ENCODE results near the gene ZNF316.
"Not testable (repeated sequence)": the region's sequence is repeated elsewhere in the genome, so short reads cannot be mapped to it uniquely, and the experiment has no call there.

ZNF316 gene

DNA sequence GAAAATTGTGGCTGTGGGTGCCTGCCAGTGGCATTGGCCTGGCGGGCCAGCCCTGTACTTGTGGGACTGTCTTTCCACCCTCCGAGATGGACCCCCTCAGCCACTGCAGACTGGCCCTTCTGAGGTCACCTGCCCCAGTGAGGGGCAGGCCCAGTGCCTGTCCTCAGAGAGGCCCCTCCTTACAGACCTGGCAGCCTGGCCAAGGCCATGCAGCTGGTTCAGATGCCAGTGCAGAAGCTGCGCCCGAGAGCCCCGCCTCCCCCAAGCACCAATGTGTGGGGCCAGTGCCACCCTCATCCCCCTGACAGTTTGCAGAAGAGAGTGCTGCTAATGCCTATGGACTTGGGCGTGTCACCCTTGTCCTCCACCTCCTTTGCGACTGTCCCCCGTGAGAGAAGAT, 10.0 kb downstream of the ZNF316 start:
- DNase-seq (ENCODE audit: low read depth in 3 of 3), result no peak

DNA sequence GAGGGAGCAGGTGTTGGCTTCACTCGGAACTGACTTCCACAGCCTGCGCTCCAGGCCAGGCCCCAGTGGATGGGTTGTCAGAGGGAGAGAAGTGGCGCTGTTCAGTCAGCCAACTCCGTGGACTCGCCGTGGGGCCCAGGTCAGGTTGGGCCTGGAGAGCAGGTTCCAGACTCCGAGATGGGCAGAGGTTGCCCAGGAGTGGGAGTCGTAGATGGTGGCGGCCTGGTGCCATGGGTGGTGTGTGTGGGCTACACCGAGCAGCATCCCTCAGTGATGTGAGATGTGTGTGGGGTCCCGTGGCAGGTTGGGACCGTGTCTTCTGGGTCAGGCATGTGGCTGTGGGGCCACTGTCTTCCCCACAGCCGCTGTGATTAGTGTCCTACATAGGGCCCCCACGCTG, 10.4 kb downstream of the ZNF316 start:
- DNase-seq (ENCODE audit: low read depth in 3 of 3), result no peak

- DNase-seq (ENCODE audit: low read depth in 3 of 3), result no peak
Measured at GRCh38 chr7:6648066-6648814, 11.1 kb downstream of the ZNF316 start.

DNA sequence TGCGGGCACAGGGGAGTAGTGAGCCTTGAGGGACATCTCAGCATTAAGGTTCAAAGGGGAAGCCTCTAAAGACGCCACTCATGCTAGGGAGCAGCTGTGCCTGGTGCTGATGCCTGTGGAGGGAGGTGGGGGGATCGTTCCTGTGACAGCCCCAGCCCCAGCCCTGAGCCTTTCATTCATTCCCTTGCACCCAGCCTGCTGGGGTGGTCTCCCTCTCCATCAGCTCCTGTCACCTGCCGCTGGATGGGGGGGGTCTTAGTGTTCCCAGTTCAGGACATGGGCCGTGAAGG, 11.6 kb downstream of the ZNF316 start:
- no peak for DNase-seq (ENCODE audit: low read depth in 3 of 3)

DNA sequence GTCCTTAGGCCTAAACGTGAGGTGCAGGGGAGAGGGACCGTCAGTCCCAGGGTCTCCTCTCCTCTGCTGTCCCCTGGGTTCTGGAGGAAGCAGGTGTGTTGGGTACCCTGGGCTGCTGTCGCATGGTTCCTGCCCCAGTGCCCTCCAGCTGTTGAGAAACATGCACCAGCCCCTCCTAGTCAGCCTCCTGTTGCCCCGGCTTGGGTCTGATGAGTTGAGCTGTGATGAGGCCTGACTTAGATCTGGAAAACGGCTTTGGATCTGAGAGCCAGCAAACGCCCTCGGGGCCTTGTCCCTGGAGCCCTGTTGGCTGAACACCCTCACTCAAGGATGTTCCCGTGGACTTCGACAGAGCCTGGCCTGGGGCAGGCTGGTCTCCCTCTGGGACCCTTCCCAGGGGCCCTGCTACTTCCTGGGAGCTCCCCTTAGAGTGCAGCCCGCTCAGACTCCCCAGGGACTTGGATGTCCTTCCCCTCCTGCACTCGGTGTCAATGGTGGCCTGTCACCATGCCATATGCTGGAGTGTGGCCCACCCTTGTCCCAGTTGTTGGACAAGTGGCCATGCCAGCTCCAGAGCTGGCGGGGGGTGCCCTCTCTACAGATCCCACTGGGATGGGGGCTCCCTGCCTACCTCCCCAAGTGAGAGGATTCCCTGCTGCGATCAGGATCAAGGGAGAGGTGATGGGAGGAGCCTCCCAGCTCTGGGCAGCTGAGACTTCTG, 12.3 kb downstream of the ZNF316 start:
- no peak for DNase-seq (ENCODE audit: low read depth in 3 of 3)

DNA sequence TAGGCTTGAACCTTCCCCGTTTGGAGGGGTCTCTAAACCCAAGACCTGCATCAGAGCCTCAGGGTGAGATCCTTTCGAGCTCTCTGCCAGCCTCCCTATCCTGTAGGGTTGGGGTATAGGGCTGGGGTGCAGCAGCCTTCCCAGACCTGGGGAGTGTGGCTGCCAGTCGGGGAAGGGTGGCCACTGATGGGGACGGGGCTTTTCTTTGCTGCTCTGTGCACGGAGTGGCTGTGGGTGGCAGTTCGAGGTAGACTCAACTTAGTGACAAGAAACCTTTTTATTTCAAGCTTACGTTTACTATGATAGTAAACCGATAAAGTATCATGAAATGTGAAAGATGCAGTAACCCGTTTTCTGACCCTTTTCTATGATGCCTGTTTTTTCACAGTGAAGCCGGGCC, 13.0 kb downstream of the ZNF316 start:
- DNase-seq (ENCODE audit: low read depth in 3 of 3), result no peak

- no peak for DNase-seq (ENCODE audit: low read depth in 3 of 3)
Measured at GRCh38 chr7:6650521-6651011, 13.4 kb downstream of the ZNF316 start.

DNA sequence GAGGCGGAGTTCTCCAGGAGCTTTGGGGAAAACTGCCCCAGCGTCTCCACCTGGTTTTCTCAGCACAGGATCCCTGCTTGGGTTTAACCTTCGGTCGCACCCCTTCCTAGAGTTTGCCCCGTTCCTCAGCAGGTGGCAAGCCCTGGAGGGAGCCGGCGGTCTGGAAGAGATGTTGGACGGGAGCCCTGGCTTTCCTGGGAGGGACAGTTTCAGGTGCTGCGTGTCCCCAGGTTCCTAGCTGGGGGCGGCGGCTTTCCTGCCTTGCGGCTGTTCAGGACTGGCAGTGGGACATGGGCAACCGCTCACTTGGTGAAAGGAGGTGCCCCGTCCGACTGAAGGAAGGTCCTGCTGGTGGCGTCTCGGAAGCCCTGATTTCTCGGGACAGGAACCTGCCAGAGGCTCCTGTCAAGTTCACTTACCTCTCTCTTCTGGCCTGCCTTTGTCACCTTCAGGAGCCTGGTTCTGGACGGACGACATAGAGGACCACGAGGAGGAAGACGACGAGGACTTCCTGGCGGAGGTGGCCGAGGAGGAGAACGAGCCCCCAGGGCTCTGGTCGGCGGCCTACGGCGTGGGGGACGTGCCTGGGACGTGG, 14.8 kb downstream of the ZNF316 start:
- no peak for DNase-seq (ENCODE audit: low read depth in 3 of 3)

DNA sequence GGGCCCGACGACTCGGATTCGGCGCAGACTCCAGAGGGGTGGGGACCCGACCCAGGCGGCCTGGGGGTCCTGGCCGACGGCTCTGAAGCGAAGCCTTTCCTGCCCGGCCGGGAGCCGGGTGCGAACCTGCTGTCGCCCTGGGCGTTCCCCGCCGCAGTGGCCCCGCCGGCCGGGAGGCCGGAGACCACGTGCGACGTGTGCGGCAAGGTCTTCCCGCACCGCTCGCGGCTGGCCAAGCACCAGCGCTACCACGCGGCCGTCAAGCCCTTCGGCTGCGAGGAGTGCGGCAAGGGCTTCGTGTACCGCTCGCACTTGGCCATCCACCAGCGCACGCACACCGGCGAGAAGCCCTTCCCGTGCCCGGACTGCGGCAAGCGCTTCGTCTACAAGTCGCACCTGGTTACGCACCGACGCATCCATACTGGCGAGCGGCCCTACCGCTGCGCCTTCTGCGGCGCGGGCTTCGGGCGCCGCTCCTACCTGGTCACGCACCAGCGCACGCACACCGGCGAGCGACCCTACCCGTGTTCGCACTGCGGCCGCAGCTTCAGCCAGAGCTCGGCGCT, 15.4 kb downstream of the ZNF316 start:
- no peak for DNase-seq (ENCODE audit: low read depth in 3 of 3)

- no peak for DNase-seq (ENCODE audit: low read depth in 3 of 3)
Measured at GRCh38 chr7:6653071-6654003, 16.2 kb downstream of the ZNF316 start.

DNA sequence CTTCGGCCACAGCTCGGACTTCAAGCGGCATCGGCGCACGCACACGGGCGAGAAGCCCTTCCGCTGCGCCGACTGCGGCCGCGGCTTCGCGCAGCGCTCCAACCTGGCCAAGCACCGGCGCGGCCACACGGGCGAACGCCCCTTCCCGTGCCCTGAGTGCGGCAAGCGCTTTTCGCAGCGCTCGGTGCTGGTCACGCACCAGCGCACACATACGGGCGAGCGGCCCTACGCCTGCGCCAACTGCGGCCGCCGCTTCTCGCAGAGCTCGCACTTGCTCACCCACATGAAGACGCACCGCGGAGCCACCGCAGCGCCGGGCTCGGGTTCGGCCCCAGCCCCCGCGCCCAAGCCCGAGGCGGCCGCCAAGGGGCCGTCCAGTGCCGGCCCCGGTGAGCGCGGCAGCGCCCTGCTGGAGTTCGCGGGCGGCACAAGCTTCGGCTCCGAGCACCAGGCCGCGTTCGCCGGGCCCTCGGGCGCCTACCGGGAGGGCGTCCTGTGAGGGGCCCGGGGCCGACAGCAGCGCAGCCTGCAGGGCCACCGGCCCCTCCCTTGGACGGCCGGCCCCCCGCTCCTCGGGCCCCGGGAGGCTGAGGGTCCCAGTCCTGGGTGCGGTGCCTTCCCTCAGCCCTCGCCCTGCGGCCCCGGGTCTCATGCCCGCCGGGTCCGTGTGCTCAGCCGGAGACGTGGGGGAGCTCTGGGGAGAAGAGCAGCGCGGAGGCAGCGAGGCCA, 17.2 kb downstream of the ZNF316 start:
- DNase-seq (ENCODE audit: low read depth in 3 of 3), result no peak

DNA sequence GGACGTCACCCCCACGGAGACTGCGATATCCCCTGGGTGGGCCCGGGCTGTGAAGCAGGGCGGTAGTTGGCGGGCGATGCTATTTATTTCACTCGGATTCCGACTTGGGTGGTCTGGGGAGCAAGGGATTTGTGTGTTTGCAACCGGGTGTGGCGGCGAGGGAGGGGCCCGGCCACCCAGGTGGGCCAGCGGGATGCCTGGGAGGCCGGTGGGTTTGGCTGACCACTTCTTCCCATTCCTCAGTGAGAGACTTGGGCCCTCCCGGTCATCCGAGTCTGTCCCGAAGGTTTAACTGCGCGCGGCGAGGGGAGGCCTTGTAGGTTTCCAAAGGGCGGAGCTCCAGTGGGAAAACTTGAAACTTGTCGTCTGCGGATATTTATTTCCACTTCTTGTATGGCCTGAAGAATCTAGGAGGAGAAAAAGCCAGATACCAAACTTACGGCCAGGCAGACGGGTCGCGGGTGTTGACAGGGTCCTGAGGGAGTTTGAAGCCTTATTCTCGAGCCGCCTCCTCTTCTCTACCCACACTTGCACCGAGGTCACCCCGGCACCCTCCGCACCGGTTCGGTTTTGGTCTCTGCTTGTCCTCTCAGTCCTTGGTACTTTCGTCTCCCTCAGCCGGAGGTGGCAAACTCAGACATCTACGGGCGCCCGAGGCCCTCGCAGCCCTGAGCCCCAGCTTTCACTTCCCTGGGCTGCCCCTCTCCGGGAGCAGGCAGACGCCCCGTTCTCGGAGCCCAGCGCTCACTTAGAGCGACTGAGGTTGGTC, 17.9 kb downstream of the ZNF316 start:
- no peak for DNase-seq (ENCODE audit: low read depth in 3 of 3)

DNA sequence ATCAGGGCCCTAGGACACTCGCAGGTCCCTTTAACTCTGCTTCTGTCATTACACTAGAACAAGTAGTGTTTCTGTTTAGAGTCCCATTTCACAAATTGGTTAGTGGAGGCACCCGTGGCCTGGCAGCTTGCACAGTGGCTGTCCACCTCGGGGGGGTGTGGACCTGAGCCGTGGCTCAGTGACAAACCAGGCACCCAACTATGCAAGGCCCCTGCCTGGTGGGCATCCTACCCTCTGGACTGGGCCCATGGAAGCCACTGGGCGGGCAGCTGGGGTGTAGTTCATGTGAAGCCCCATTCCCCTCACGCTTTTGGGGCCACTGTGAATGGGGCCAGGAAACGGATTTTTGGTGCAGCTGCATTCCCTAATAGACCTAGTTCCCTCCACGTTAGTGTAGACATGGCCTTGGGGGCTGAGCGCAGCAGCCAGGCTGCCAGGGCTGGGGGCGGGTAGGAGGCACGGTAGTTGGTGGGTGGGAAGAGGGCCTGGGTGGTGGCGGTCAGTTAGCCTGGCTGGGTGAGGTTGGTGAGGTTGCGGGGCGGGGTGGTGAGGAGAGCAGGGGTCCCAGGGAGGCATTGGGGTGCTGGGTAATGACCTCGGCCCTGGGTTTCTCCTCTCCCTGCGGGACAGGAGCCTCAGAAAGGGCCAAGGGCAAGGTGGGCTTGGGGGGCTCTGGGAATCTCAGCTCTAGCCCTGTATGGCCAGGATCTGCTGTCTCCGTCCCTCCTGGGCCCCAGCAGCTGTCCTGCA, 18.7 kb downstream of the ZNF316 start:
- no peak for DNase-seq (ENCODE audit: low read depth in 3 of 3)

DNA sequence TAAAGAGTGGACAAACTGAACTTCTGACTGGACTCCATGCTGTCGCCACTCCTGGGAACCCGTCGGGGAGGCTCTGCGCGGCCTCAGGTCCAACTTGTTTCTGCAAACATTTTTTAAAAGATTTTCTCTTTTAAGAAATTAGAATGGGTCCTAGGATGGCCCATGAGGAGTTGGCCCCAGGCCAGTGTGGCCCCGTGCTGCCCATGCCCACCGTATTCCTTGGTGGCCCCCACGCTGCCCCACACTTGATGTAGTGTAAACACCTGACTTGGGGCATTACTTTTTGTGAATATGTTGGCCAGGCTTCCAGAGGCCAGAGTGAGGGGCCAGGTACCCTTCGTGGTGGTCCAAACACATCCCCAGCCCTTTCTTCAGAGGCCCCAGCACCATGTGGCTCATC, 19.3 kb downstream of the ZNF316 start:
- DNase-seq (ENCODE audit: low read depth in 3 of 3), result no peak

- no peak for DNase-seq (ENCODE audit: low read depth in 3 of 3)
Measured at GRCh38 chr7:6658618-6659345, 21.7 kb downstream of the ZNF316 start.

DNA sequence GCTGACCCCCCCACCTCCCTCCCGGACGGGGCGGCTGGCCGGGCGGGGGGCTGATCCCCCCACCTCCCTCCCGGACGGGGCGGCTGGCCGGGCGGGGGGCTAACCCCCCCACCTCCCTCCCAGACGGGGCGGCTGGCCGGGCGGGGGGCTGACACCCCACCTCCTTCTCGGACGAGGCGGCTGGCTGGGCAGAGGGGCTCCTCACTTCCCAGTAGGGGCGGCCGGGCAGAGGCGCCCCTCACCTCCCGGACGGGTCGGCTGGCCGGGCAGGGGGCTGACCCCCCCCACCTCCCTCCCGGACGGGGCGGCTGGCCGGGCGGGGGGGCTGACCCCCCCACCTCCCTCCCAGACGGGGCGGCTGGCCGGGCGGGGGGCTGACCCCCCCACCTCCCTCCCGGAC, 33.7 kb downstream of the ZNF316 start:
- DNase-seq (ENCODE audit: low read depth in 3 of 3), result not testable (repeated sequence)

- DNase-seq (ENCODE audit: low read depth in 3 of 3), result no peak
Measured at GRCh38 chr7:6675807-6676405, 38.8 kb downstream of the ZNF316 start.

DNA sequence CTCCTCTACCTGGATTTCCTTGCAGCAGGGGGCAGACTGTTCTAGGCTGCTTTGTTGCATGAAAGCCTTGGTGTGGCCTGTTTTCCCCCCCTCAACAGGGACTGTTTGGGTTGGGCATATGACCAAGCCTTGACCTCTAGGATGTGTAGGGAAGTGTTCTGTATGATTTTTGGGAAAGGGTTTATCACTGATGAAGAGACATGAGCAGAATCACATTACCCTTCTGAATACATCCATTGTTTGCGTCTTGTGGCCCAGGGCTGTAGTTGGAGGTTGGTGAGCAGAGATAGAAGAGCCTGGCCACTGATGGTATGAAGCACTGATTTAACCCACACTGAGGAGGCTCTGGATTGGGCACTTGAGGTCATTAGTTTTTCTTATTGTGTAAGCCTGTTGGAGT, 43.0 kb downstream of the ZNF316 start:
- DNase-seq (ENCODE audit: low read depth in 3 of 3), result no peak
